Muscle layer of duodenum (tissue), 2 donors: ENCODE measurements around the gene KIF22.
"Not testable (repeated sequence)": the region's sequence is repeated elsewhere in the genome, so short reads cannot be mapped to it uniquely, and the experiment has no call there.

Experiments used
- H3K27ac ChIP-seq: one replicate; pipeline ENCODE4 v1.7.0; 2013; ENCODE audit warnings: mild to moderate bottlenecking, low read length
- H3K27me3 ChIP-seq: one replicate; pipeline ENCODE4 v1.7.0; 2013; ENCODE audit warnings: low read depth, mild to moderate bottlenecking, control low read depth, low read length
- H3K36me3 ChIP-seq, 2 donors: one replicate each; pipeline ENCODE4 v1.7.0; 2013; ENCODE audit warnings: low read length in 2 of 2, control low read depth in 1 of 2, mild to moderate bottlenecking in 1 of 2; ENCODE audit not compliant: insufficient read depth in 2 of 2, control insufficient read depth in 1 of 2
- H3K4me1 ChIP-seq, 2 donors: one replicate each; pipeline ENCODE4 v1.7.0; 2013; ENCODE audit warnings: low read length in 2 of 2, mild to moderate bottlenecking in 2 of 2, control low read depth in 1 of 2, moderate library complexity in 1 of 2; ENCODE audit not compliant: insufficient read depth in 2 of 2, control insufficient read depth in 1 of 2
- H3K4me3 ChIP-seq, 2 donors: one replicate each; pipeline ENCODE4 v1.7.0; 2013; ENCODE audit warnings: low read length in 2 of 2, low read depth in 1 of 2, mild to moderate bottlenecking in 1 of 2
- H3K9me3 ChIP-seq, 2 donors: one replicate each; pipeline ENCODE4 v1.7.0; 2013; ENCODE audit warnings: low read length in 2 of 2, control low read depth in 1 of 2, mild to moderate bottlenecking in 1 of 2; ENCODE audit not compliant: control insufficient read depth in 1 of 2
- donor health status: healthy.

The KIF22 gene

DNA sequence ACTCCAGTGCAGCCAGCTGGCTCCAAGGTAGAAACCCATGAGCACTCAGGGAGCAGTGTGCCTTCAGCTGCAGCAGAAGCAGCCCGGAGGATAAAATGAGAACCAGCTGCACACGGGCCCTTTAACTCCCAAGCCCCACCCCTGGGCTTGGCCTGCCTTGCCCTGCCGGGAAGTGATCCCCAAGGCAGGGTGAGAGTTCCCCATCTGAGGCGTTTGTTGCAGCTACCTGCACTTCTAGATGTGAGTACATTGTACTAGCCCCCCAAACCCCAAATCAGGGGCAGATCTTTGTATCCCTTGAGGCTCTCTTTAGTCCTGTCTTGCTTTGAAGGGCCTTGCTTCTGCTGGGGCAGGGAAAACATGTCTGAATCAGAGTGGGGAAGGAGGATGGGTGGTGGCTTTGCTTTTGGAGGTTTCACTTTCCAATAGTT, 29.7 kb downstream of the KIF22 start, which contains the start of gene MVP:
TSS of gene MVP (plus strand) at position 192 of the 431 bp plus-strand sequence. CDS start 10,088 bp downstream, outside the sequence.
- Histone ChIP-seq H3K4me3 (peak within 1 kb of the TSS; percentile 74 to 96), H3K9me3 (no peaks in the 10 kb centered on the region), H3K36me3 (peaks cover 4 to 12% of the 10 kb centered on the region in 2 donors), H3K4me1 (peaks cover 20 to 63% of the 10 kb centered on the region in 2 donors), H3K27ac (peak within 1 kb of the TSS; percentile 99), H3K27me3 (no peaks in the 10 kb centered on the region)

DNA sequence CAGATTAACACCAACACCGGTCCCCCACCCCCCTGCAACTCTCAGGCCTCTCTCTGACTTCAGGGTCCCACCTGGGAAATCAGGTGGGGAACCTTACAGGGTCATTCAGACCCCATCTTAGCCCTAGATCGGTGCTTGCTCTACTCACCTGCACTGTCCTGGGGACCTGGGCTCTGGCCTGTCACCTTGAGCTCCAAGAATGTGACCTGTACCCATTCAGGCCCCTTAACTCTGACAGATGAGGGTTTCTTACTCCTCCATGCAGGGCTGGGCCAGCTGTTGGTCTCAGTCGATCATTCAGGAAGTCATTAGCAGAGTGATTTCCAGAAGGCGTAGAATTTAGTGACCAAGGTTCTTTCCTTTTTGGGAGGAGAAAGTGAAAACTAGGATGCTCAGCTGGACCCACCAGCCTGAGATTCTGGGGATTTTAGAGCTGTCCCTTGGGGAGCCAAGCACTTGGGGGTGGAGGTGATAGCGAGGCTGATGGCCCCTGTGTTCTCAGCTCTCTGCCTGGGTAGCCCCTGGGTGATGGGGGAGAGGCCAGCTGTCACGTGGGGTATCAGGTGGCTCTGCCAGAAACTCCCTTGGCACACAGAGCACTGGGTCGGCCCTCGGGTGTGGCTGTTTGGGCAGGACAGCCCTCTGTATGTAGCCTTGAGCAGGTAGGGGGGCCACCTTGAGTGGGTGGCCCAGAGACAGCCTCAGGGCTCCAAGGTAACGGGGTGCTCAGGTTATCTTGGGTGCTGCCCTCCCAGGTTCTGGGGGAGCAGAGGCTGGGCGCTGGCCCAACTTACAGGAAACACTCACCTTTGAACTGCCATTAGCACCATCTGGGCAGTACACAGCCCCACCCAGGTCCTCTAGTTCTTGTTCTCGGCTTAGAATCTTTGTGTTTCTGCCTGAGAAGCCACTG, 30.4 kb downstream of the KIF22 start:
- peaks cover 4 to 12% of the 10 kb centered on the region in 2 donors for H3K36me3 ChIP-seq
- H3K27ac ChIP-seq: peak overlapping the region; percentile 99
- no peaks in the 10 kb centered on the region for H3K9me3 ChIP-seq
- H3K4me1 ChIP-seq: peaks cover 24 to 67% of the 10 kb centered on the region in 2 donors
- H3K27me3 ChIP-seq: no peaks in the 10 kb centered on the region
- H3K4me3 ChIP-seq: peak overlapping the region; percentile 74 to 96

DNA sequence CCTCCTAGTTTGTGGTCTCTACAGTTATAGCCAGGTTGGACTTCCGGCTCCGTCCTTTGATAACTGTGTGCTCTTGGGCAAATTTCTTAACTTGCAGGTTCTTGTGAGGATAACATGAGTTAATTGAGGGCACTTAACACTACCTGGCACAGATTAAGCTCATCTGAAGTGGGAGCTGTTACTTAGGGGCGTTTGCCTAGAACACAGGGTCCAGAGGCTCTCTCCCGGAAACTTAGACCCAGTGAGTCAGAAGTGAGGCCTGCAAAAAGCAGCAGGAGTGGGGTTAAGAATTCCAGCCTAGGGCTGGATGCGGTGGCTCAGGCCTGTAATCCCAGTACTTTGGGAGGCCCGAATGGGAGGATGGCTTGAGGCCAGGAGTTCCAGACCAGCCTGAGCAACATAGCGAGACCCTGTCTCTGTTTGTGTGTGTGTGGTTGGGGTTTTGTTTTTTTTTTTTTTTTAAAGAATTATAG, 31.1 kb downstream of the KIF22 start:
- H3K4me3 ChIP-seq: peak overlapping the region; percentile 74 to 96
- peaks cover 27 to 62% of the 10 kb centered on the region in 2 donors for H3K4me1 ChIP-seq

DNA sequence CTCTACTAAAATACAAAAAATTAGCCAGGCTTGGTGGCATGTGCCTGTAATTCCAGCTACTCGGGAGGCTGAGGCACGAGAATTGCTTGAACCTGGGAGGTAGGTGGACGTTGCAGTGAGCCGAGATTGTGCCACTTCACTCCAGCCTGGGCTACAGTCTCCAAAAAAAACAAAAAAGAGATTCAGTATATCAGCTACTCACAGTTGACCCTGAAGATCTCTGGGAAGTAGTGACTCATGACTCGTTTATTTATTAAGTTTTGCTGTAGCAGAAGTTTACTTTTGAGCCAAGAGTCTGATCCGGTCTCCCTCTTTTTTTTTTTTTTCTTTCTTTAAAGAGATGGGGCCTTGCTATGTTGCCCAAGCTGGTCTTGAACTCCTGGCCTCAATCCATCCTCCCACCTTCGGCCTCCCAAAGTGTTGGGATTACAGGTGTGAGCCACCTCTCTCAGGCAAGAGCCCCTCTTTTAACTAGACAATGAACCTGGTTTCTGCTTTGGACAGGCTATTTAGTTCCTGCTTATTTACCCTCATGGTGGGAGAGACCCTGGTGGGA, 34.1 kb downstream of the KIF22 start:
- H3K4me3 ChIP-seq: no peak overlapping the region
- H3K9me3 ChIP-seq: no peaks in the 10 kb centered on the region
- peak overlapping the region; percentile 71 for H3K27ac ChIP-seq
- peaks cover 27 to 43% of the 10 kb centered on the region in 2 donors for H3K4me1 ChIP-seq
- peaks cover 1 to 7% of the 10 kb centered on the region in 2 donors for H3K36me3 ChIP-seq
- no peaks in the 10 kb centered on the region for H3K27me3 ChIP-seq

More for the DNA sequence above, 31.1 kb downstream of the KIF22 start:
- H3K36me3 ChIP-seq: peaks cover 4 to 12% of the 10 kb centered on the region in 2 donors
- H3K9me3 ChIP-seq: no peaks in the 10 kb centered on the region
- H3K27ac ChIP-seq: peak overlapping the region; percentile 99
- no peaks in the 10 kb centered on the region for H3K27me3 ChIP-seq

DNA sequence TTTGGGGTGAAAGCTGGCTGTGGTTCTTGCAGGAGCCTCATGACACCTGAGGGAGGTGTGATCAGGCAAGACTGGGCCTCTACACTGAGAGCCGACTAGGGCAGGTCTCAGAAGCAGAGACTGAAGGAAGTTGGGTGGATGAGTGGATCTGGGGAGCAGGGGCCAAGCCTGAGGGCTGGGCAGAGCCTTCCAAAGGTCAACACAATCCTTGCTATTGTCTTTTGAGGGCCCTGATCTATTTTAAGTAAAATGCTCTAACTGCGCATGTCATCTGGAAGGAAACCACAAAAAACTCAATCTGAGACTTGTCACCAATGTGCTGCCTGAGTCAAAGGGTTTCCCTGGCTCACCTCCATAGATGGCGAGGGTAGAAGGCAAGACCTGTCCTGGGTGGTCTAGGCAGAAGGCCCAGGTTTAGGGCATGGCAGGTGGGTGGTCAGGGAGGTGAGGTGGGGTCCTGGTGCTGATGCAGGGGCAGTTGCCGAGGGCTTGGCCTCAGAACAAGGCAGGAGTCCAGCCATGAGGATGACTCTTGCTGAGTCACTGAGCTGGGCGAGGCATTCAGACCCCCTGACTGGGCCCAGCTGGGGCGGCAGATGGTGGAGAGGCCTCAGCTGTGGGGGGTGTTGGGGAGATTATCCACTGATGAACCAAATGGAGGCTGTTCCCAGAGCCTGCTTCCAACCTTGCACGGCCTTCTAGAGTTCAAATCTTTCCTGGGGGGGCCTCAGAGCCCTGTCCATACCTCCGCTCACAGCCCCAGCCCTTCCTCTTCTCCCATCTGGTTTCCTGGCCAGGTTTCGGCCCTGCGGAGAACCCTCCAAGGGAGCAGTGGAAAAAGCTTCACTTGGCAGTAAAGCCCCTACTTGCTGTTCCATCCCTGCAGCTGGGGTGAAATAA, 34.8 kb downstream of the KIF22 start:
- Histone ChIP-seq H3K4me1 (peaks cover 23 to 43% of the 10 kb centered on the region in 2 donors), H3K4me3 (peak overlapping the region; percentile 1 to 23), H3K36me3 (peaks cover 8 to 14% of the 10 kb centered on the region in 2 donors), H3K27ac (peak overlapping the region; percentile 71), H3K27me3 (no peaks in the 10 kb centered on the region), H3K9me3 (no peaks in the 10 kb centered on the region)

DNA sequence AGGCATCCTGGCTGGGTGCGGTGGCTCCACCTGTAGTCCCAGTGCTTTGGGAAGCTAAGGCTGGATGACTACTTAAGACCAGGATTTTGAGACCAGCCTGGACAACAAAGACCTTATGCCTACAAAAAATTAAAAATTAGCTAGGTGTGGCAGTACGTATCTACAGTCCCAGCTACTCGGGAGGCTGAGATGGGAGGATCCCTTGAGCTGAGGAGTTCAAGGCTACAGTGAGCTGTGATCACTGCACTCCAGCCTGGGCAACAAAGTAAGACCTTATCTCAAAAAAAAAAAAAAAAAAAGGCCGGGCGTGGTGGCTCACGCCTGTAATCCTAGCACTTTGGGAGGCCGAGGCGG, 35.8 kb downstream of the KIF22 start:
- Histone ChIP-seq H3K27ac (peak overlapping the region; percentile 71), H3K9me3 (no peaks in the 10 kb centered on the region), H3K4me1 (peaks cover 23 to 39% of the 10 kb centered on the region in 2 donors), H3K4me3 (no peak overlapping the region), H3K27me3 (no peaks in the 10 kb centered on the region), H3K36me3 (peaks cover 14 to 23% of the 10 kb centered on the region in 2 donors)

DNA sequence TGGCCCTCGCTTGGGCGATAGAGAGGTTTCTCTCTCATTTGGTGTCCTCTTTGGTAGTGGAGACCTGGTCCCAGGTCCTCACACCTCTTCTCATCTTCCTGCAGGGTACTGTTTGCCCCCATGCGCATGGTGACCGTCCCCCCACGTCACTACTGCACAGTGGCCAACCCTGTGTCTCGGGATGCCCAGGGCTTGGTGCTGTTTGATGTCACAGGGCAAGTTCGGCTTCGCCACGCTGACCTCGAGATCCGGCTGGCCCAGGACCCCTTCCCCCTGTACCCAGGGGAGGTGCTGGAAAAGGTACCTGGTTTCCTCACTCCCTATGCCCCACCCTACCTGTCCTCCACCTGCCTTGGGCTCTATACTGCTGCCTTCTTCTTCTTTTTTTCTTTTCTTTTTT, 40.2 kb downstream of the KIF22 start:
- Histone ChIP-seq H3K9me3 (no peaks in the 10 kb centered on the region), H3K27ac (no peak overlapping the region), H3K4me1 (peaks cover 5 to 6% of the 10 kb centered on the region in 2 donors), H3K27me3 (no peaks in the 10 kb centered on the region), H3K4me3 (no peak overlapping the region), H3K36me3 (peaks cover 35 to 51% of the 10 kb centered on the region in 2 donors)

DNA sequence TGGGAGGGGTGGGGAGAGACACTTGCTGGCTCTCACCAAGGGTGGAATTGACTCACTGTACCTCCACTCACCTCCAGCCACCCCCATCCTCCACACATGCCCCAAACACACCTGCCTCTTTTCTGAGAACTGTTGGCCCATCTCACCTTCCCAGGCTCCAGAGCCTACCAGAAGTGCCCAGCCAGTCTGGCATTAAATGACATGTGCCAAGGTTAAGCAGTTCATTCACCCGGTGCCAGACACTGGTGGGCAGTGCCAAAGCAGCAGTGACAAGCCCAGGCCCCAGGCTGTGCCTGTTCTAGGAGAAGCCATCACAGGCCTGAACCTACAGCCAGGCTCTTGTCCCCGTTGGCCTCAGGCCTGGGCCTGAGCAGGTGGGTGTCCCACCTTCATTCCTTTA, 40.9 kb downstream of the KIF22 start:
- no peaks in the 10 kb centered on the region for H3K9me3 ChIP-seq
- H3K4me3 ChIP-seq: no peak overlapping the region
- H3K4me1 ChIP-seq: peaks cover 0 to 6% of the 10 kb centered on the region in 2 donors
- peaks cover 37 to 55% of the 10 kb centered on the region in 2 donors for H3K36me3 ChIP-seq
- no peak overlapping the region for H3K27ac ChIP-seq
- H3K27me3 ChIP-seq: no peaks in the 10 kb centered on the region

DNA sequence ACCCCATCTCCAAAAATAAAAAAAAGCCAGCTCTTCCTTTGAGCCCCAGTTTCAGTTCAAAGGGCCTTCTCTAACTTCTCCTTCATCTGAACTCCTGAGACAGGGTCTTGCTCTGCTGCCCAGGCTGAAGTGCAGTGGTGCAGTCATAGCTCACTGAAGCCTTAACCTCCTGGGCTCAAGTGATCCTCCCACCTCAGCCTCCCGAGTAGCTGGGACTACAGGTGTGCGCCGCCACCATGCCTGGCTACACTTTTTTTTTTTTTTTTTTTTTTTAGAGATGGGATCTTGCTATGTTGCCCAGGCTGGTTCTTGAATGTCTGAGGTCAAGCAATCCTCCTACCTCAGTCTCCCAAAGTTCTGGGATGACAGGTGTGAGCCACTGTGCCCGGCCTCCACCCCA, 42.7 kb downstream of the KIF22 start:
- not testable (repeated sequence) for H3K27me3 ChIP-seq, H3K4me1 ChIP-seq, H3K4me3 ChIP-seq, H3K9me3 ChIP-seq, H3K27ac ChIP-seq
- peaks cover 46 to 72% of the 10 kb centered on the region in 2 donors for H3K36me3 ChIP-seq

DNA sequence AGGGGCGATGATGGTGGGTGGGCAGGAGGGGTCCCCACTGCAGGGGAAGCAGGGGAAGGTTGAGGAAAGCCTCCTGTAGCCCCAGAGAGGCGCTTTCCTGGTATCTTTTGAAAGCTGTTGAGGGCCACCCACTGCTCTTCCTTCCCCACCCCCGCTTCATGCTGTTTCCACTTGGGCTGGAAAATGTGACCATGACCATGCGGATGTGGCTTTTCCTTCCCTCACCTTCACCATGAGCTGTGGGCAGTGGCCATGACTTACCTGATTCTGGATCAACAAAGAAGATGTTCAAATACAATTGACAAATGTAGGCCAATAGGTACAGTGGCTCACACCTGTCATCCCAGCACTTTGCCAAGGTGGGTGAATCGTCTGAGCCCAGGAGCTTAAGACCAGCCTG, 43.5 kb downstream of the KIF22 start:
- peaks cover 46 to 80% of the 10 kb centered on the region in 2 donors for H3K36me3 ChIP-seq
- H3K4me1 ChIP-seq: peaks cover 0 to 6% of the 10 kb centered on the region in 2 donors
- no peaks in the 10 kb centered on the region for H3K9me3 ChIP-seq
- H3K4me3 ChIP-seq: no peak overlapping the region
- no peaks in the 10 kb centered on the region for H3K27me3 ChIP-seq
- H3K27ac ChIP-seq: no peak overlapping the region
